Glutamatergic neuron (in vitro differentiated cells): ENCODE data around the gene CREBRF. TPM values are rescaled to one million over a fixed set of nuclear protein-coding genes. Genes with fewer than 3 reads are reported as not detected.

Source experiments
- DNase-seq: peaks from one replicate; pipeline ENCODE4 v3.0.0; 2022
- H3K27ac Mint-ChIP-seq: one replicate; pipeline ENCODE4 v1.8.0; 2020; ENCODE audit warnings: mild to moderate bottlenecking, mixed read lengths, inconsistent platforms; ENCODE audit not compliant: unreplicated experiment
- H3K27me3 Mint-ChIP-seq: one replicate; pipeline ENCODE4 v1.8.0; 2020; ENCODE audit warnings: mild to moderate bottlenecking, moderate library complexity, mixed read lengths, inconsistent platforms; ENCODE audit not compliant: unreplicated experiment
- H3K36me3 Mint-ChIP-seq: one replicate; pipeline ENCODE4 v1.8.0; 2020; ENCODE audit warnings: mild to moderate bottlenecking, mixed read lengths, inconsistent platforms; ENCODE audit not compliant: unreplicated experiment
- H3K4me1 Mint-ChIP-seq: one replicate; pipeline ENCODE4 v1.8.0; 2020; ENCODE audit warnings: mild to moderate bottlenecking, low read depth, mixed read lengths, inconsistent platforms; ENCODE audit not compliant: unreplicated experiment
- H3K4me3 Mint-ChIP-seq: one replicate; pipeline ENCODE4 v1.8.0; 2020; ENCODE audit warnings: mild to moderate bottlenecking, mixed read lengths, inconsistent platforms; ENCODE audit not compliant: unreplicated experiment
- H3K9me3 Mint-ChIP-seq: one replicate; pipeline ENCODE4 v1.8.0; 2020; ENCODE audit warnings: mild to moderate bottlenecking, moderate library complexity, mixed read lengths, inconsistent platforms; ENCODE audit not compliant: unreplicated experiment
- total RNA-seq: library from RNA; stranded (reverse); fragmentation: NEBNext Ultra II Directional; extraction: Animal tissue kit (Norgen Biotek cat#: 25700); gene quantifications from one replicate; pipeline ENCODE4 v1.2.1, GENCODE V29; 2021; ENCODE audit not compliant: unreplicated experiment
- TF ChIP-seq, protein P1 (sequence below): fragments of 200-600 bp; sonication (generic); IDR thresholded peaks from one replicate; pipeline ENCODE4 v1.5.0; 2021; ENCODE audit not compliant: partially characterized antibody, unreplicated experiment

CREBRF gene
- total RNA-seq, 1 donor from 2014 or later = 16.6 TPM

DNA sequence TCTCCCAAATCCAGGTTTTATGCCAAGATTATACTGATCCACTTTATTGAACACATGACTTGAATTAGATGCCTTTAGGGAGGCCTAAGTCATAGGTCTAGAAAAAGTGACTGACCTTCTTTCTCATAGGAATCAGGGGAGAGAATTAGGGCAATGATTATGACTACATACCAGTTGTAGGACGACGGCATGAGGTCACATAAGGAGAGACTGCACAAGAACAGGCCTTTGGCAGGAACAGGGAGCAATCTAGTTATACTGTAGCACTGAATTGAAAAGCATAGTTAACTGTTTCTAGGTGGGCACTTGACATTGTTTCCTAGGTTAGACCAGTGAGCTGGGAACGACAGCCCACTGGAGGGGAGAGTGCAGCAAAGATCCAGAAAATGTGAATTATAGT lies 22.7 kb downstream of the CREBRF start:
- Mint-ChIP-seq H3K4me3 (no peak overlapping the region), H3K27me3 (no peaks in the 10 kb centered on the region), H3K36me3 (no peaks in the 10 kb centered on the region), H3K27ac (no peak overlapping the region), H3K9me3 (no peaks in the 10 kb centered on the region), H3K4me1 (no peaks in the 10 kb centered on the region)
- DNase-seq = no peak
- TF ChIP-seq, protein P1, sequence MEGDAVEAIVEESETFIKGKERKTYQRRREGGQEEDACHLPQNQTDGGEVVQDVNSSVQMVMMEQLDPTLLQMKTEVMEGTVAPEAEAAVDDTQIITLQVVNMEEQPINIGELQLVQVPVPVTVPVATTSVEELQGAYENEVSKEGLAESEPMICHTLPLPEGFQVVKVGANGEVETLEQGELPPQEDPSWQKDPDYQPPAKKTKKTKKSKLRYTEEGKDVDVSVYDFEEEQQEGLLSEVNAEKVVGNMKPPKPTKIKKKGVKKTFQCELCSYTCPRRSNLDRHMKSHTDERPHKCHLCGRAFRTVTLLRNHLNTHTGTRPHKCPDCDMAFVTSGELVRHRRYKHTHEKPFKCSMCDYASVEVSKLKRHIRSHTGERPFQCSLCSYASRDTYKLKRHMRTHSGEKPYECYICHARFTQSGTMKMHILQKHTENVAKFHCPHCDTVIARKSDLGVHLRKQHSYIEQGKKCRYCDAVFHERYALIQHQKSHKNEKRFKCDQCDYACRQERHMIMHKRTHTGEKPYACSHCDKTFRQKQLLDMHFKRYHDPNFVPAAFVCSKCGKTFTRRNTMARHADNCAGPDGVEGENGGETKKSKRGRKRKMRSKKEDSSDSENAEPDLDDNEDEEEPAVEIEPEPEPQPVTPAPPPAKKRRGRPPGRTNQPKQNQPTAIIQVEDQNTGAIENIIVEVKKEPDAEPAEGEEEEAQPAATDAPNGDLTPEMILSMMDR = no peak

DNA sequence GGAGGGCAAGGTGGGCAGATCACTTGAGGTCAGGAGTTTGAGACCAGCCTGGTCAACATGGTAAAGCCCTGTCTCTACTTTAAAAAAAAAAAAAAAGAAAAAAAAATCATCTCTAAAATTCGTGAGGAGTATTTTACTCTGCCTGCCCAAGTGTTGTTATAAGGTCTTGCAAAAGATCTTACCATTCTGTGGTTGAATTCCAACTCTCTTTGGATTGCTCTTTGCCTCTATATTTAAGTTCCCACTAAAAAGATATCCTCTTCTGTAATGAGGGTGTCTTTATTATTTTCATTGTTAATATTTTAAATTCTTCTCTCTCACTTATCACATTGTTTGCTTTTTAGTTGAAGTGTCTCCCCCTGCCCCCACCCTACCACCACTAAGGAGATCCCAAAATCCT lies 33.4 kb downstream of the CREBRF start:
- Mint-ChIP-seq H3K9me3 (no peaks in the 10 kb centered on the region), H3K36me3 (peaks cover 4% of the 10 kb centered on the region), H3K27me3 (peaks cover 3% of the 10 kb centered on the region), H3K4me1 (peaks cover 3% of the 10 kb centered on the region), H3K4me3 (no peak overlapping the region), H3K27ac (no peak overlapping the region)
- TF ChIP-seq, protein P1 = no peak
- DNase-seq = no peak

DNA sequence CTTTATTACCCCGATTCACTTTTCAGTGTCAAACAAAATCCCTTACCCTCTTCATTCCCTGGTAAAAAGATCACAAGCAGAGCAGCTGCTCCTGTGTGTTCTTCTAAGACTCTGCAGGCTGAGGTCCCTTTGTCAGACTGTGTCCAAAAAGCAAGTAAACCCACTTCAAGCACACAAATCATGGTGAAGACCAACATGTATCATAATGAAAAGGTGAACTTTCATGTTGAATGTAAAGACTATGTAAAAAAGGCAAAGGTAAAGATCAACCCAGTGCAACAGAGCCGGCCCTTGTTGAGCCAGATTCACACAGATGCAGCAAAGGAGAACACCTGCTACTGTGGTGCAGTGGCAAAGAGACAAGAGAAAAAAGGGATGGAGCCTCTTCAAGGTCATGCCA lies 34.5 kb downstream of the CREBRF start:
- no peak for DNase-seq
- Mint-ChIP-seq H3K4me3 (no peak overlapping the region), H3K27ac (no peak overlapping the region), H3K4me1 (peaks cover 3% of the 10 kb centered on the region), H3K9me3 (no peaks in the 10 kb centered on the region), H3K27me3 (peaks cover 3% of the 10 kb centered on the region), H3K36me3 (peaks cover 4% of the 10 kb centered on the region)
- TF ChIP-seq, protein P1 = no peak

DNA sequence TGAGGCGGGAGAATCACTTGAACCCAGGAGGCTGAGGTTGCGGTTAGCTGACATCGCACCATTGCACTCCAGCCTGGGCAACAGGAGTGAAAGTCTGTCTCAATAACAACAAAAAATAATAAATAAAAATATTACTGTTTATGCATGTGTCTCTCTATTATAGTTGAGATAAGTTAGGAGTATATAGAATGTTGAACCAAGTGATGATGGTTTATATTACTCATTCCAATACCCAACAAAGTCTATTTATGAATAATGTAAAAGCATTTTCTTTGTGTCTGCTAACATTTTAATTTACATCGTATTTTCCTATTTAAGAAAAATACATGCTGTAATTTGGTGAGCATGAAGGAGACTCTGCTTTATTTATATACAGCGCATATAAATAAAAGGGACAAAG lies 35.8 kb downstream of the CREBRF start:
- Mint-ChIP-seq H3K36me3 (no peaks in the 10 kb centered on the region), H3K4me1 (peaks cover 3% of the 10 kb centered on the region), H3K4me3 (no peak overlapping the region), H3K9me3 (no peaks in the 10 kb centered on the region), H3K27me3 (peaks cover 3% of the 10 kb centered on the region), H3K27ac (no peak overlapping the region)
- TF ChIP-seq, protein P1 = no peak
- no peak for DNase-seq

DNA sequence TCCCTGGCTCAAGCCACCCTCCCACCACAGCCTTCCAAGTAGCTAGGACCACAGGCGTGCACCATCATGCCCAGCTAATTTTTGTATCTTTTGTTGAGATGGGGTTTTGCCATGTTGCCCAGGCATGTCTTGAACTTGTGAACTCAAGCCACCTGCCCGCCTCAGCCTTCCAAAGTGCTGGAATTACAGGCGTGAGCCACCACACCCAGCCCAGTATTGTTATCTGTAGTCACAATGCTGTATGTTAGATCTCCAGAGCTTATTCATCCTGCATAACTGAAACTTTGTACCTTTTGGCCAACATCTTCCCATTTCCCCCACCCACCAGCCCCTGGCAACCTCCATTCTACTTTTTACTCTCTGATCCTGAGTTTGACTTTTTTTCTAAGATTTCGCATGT lies 37.5 kb downstream of the CREBRF start:
- peaks cover 3% of the 10 kb centered on the region for H3K4me1 Mint-ChIP-seq
- no peak overlapping the region for H3K4me3 Mint-ChIP-seq
- TF ChIP-seq, protein P1 = no peak
- DNase-seq = no peak
- H3K27ac Mint-ChIP-seq = no peak overlapping the region
- H3K36me3 Mint-ChIP-seq = no peaks in the 10 kb centered on the region
- no peaks in the 10 kb centered on the region for H3K9me3 Mint-ChIP-seq
- peaks cover 3% of the 10 kb centered on the region for H3K27me3 Mint-ChIP-seq
